Measurements from ENCODE around the gene MATN4.

Gene MATN4

DNA sequence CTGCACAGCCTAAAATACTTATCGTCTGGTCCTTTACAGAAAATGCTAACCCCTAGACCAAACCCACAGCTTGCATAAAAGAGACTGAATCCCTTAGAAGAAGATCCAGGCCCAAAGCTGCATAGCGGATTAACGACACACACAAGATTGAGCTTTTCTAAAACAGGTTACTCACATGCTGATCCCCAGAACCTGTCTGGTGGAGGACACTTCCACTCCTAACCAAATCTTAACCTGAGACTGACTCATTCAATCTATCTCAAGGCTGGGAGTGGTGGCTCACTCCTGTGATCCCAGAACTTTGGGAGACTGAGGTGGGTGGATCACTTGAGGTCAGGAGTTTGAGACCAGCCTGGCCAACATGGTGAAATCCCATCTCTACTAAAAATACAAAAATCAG, 50.9 kb downstream of the MATN4 start:
- Histone ChIP-seq H3K27me3 (ENCODE audit: insufficient read depth, low read length) (peaks cover 5% of the 10 kb centered on the region), H3K36me3 (ENCODE audit: insufficient read depth, low read length) (no peaks in the 10 kb centered on the region), H3K4me1 (ENCODE audit: insufficient read depth, low read length) (peaks cover 21% of the 10 kb centered on the region), H3K4me3 (ENCODE audit: low read length) (no peak overlapping the region), H2AFZ (ENCODE audit: low read depth, low read length) (no peak overlapping the region), H3K9me3 (ENCODE audit: low read length) (no peaks in the 10 kb centered on the region)

DNA sequence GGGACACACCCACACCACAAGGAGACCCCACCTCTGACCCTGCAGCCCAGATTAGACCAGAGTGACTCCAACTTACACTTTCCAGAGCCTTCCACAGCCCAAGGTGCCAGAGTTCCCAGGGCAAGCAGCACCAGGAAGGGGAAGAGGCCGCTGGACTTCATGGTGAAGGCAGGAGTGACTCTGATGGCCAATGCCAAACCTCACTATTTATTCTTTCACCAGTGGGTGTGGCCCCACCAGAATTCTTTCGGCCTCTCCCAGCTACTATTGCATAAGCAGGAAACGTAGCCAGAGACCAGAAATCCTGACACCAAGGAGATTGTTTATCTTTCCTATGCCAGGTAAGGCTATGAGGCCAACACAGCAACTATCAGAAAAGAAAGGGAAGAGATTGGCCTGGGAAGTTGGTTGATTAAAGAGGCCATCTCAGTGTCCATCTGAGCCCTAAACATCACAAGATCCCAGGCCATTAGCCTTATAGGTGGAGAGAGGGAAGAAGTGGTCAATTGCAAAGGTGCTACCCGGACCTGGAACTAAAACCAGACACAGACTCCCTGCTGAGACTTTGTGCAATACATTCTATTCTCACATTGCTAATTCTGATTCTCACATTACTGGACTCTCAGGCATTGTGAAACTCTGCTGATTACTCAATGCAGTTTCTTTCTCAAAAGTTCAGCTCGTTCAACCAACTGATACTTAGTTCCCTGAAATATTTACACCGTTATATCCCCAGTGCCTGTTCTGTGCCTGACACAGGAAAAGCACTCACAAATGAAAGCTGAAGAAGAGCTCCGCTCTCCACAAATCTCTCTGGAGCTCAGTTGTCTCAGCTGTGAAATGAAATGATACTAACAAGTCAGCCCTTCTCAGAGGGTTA, 53.5 kb downstream of the MATN4 start, which contains the start of gene SLPI:
Gene SLPI (minus strand): TSS at position 182 of the 880 bp plus-strand sequence. CDS start 21 bp downstream, at position 161.
- Histone ChIP-seq H3K4me3 (ENCODE audit: low read length) (no peak within 1 kb of the TSS), H3K36me3 (ENCODE audit: insufficient read depth, low read length) (no peaks in the 10 kb centered on the region), H2AFZ (ENCODE audit: low read depth, low read length) (no peak within 1 kb of the TSS), H3K9me3 (ENCODE audit: low read length) (no peaks in the 10 kb centered on the region), H3K4me1 (ENCODE audit: insufficient read depth, low read length) (peaks cover 21% of the 10 kb centered on the region), H3K27me3 (ENCODE audit: insufficient read depth, low read length) (peaks cover 11% of the 10 kb centered on the region)

DNA sequence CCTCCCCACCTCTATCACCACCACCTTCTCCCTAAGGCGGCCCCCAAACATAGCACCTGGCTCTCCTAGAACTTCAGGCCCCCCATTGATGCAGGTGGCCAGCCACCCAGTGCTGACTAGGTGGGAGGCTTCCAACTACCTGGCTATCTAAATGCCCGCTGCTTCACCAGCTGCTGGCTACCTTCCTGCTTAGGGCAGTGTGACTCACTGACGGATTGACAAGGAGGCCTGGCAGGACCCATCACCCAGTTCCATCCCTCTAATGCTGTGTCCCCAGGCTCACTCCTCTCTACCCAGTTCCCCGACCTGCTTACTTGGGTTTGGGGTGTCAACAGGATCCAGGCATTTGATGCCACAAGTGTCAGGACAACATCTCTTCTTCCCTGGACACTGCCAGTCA, 54.8 kb downstream of the MATN4 start:
- H2AFZ ChIP-seq (ENCODE audit: low read depth, low read length) = no peak overlapping the region
- no peak overlapping the region for H3K4me3 ChIP-seq (ENCODE audit: low read length)
- no peaks in the 10 kb centered on the region for H3K9me3 ChIP-seq (ENCODE audit: low read length)
- H3K36me3 ChIP-seq (ENCODE audit: insufficient read depth, low read length) = no peaks in the 10 kb centered on the region
- H3K4me1 ChIP-seq (ENCODE audit: insufficient read depth, low read length) = peaks cover 8% of the 10 kb centered on the region
- H3K27me3 ChIP-seq (ENCODE audit: insufficient read depth, low read length) = peaks cover 13% of the 10 kb centered on the region

DNA sequence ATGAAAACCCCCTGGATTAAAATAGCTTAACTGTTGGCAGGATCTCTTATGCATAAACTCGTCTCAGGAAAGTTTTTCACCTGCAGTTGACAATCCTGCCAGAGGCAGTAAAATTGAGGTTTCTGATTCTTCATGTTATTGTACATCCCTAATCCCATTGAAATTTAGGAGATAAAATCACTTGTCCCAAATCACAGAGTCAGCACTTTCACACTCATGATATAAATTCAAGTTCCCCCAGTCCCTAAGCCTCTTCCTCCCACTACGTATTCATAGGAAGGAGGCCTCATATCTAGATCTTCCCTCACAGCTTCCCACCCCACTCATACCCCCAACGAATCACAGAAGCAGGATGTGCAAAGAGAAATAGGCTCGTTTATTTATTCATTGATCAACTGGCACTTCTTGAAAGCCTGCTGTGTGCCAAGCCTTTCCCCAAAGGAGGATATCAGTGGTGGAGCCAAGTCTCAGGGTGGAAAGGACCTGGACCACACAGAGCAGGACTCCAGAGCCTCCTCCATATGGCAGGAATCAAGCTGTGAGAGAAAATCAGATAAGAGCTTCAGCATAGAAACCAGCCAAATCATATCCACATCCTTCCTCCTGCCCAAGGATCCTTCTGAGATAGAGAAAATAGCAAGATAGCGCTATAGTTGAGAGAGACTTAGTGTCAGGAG, 56.1 kb downstream of the MATN4 start:
- no peaks in the 10 kb centered on the region for H3K4me1 ChIP-seq (ENCODE audit: insufficient read depth, low read length)
- H3K36me3 ChIP-seq (ENCODE audit: insufficient read depth, low read length) = no peaks in the 10 kb centered on the region
- no peak overlapping the region for H3K4me3 ChIP-seq (ENCODE audit: low read length)
- H3K9me3 ChIP-seq (ENCODE audit: low read length) = no peaks in the 10 kb centered on the region
- H3K27me3 ChIP-seq (ENCODE audit: insufficient read depth, low read length) = peaks cover 16% of the 10 kb centered on the region
- H2AFZ ChIP-seq (ENCODE audit: low read depth, low read length) = no peak overlapping the region

DNA sequence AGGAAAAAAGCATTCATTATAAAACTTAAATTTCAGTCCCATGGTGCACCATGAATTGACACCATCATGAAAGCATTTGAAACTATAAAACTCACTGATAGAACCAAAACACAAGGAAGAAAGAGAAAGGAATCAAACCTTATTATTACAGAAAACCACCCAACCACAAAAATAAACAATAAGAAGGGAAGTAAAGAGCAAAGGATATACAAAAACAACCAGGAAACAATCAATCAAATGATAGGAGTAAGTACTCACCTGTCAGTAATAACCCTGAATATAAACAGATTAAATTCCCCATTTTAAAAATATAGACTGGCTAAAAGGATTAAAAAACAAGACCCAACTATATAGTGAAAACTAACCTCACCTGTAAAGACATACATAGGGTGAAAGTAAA, 59.5 kb downstream of the MATN4 start:
- no peaks in the 10 kb centered on the region for H3K36me3 ChIP-seq (ENCODE audit: insufficient read depth, low read length)
- H3K4me3 ChIP-seq (ENCODE audit: low read length) = no peak overlapping the region
- H2AFZ ChIP-seq (ENCODE audit: low read depth, low read length) = no peak overlapping the region
- no peaks in the 10 kb centered on the region for H3K9me3 ChIP-seq (ENCODE audit: low read length)
- H3K4me1 ChIP-seq (ENCODE audit: insufficient read depth, low read length) = no peaks in the 10 kb centered on the region
- H3K27me3 ChIP-seq (ENCODE audit: insufficient read depth, low read length) = peaks cover 22% of the 10 kb centered on the region

DNA sequence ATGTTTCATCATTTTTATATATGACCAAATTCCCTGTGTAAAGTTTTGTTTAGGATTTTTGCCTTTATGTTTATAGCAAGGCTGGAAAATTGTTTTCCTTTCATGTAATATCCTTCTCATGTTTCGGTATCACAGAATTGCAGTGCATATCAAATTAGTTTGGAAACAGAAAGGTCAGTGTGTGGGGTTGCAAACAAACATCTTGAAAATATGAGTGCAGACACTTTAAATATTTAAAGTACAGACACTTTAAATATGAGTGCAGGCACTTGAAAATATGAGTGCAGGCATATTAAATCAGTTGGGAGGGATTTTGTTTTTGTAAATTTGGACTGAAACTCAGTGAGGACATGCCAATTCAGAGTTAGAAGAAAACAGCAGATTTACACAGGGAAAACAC, 60.2 kb downstream of the MATN4 start:
- no peaks in the 10 kb centered on the region for H3K4me1 ChIP-seq (ENCODE audit: insufficient read depth, low read length)
- H3K27me3 ChIP-seq (ENCODE audit: insufficient read depth, low read length) = peaks cover 26% of the 10 kb centered on the region
- no peak overlapping the region for H2AFZ ChIP-seq (ENCODE audit: low read depth, low read length)
- no peaks in the 10 kb centered on the region for H3K9me3 ChIP-seq (ENCODE audit: low read length)
- H3K4me3 ChIP-seq (ENCODE audit: low read length) = no peak overlapping the region
- H3K36me3 ChIP-seq (ENCODE audit: insufficient read depth, low read length) = no peaks in the 10 kb centered on the region

- Histone ChIP-seq H3K27me3 (ENCODE audit: insufficient read depth, low read length) (peaks cover 21% of the 10 kb centered on the region), H3K4me1 (ENCODE audit: insufficient read depth, low read length) (no peaks in the 10 kb centered on the region), H3K36me3 (ENCODE audit: insufficient read depth, low read length) (no peaks in the 10 kb centered on the region), H2AFZ (ENCODE audit: low read depth, low read length) (no peak overlapping the region), H3K4me3 (ENCODE audit: low read length) (no peak overlapping the region), H3K9me3 (ENCODE audit: low read length) (no peaks in the 10 kb centered on the region)
Measured at GRCh38 chr20:45246109-45246508, 62.0 kb downstream of the MATN4 start.

Measured in neuron (in vitro differentiated cells).